GM12892 (cell line): ENCODE results near the gene OSER1.

Experiments
- DNase-seq: peaks from one replicate; pipeline ENCODE4 v3.0.0; 2011; ENCODE audit not compliant: insufficient read length
- FAIRE-seq: peaks from 2 replicates; lab custom pipeline; 2011; peaks lifted over from hg19 to GRCh38; lab: Jason Lieb, UNC
- POLR2A ChIP-seq: IDR thresholded peaks from 2 replicates; pipeline ENCODE4 v1.6.1; 2011; ENCODE audit warnings: low read depth, low read length, control low read depth
- POLR2AphosphoS5 ChIP-seq: IDR thresholded peaks from 2 replicates; pipeline ENCODE4 v1.6.1; 2011; ENCODE audit warnings: low read depth, low read length, control low read depth
- TAF1 ChIP-seq: IDR thresholded peaks from 2 replicates; pipeline ENCODE4 v1.6.1; 2011; ENCODE audit warnings: low read depth, mild to moderate bottlenecking, control low read depth, low read length, borderline replicate concordance

OSER1 gene

DNA sequence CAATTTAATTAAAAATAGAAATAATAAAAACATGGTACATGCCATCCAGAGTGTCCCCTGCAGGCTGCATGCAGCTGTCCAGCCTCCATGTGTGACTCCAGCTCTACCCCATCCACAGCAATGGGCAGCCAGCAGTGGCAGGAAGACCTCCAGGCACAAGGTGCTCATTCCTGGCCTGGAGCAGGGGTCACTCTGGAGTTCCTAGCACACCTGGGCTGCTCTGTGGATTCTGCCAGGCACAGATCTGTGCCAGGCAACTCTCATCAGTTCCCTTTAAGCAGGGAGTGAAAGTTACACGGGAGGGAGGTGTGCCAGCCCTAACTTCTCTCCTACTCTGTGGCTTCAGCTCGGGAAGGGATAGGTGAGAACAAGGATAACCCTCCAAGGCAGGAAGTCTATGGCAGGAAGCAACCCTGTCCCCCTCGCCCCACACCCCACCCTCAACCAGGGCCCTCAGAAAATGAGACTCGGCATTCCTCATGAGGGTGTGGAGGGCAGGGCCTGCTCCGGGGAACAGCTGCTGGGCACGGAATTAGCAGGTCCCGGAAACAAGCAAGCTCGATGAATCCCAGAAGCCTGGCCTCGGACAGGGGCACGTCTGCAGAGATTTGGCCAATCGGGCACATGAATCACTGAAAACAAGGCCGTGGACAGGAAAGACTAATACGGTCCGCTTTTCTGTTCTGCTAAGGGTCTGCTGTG is 33.6 kb downstream of the OSER1 start:
- TF ChIP-seq POLR2AphosphoS5 (no peak), TAF1 (no peak), POLR2A (no peak)
- FAIRE-seq (no peak), DNase-seq (no peak)

DNA sequence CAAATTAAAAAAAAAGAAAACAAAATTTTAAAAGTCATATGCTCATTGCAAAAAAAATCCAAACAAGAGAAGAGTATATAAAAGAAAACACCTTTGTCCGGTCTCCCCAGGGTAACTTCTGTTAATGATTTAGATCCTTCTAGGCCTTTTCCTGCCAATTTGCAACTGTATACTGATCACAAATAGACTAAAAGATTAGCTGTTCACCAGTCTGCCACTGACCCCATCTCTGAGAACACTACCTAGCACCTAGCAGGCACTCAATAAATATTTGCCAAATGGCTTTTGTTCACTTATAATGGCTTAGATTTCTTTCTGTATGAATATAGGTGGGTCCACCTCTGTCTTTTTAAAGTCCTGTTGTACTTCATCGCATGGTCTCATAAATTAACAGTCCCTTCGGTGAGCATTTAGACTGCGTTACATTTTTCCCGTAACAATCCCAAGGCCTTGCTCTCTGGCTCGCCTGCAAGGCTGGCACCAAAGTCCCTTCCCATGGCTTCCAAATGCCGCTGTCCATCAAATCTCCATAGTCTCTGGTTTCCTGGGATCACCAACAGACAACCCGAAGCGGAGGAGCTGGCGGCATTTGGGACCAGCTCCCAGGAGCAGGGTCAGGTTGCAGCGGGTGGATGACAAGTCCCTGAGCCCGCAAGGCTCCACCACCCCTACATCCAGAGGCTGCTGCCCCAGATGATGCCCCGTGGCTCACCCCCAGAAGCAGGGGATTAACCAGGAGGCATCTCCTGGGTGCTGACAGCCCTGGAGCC is 35.4 kb downstream of the OSER1 start:
- TF ChIP-seq POLR2A (no peak), TAF1 (no peak), POLR2AphosphoS5 (no peak)
- FAIRE-seq (no peak), DNase-seq (no peak)

DNA sequence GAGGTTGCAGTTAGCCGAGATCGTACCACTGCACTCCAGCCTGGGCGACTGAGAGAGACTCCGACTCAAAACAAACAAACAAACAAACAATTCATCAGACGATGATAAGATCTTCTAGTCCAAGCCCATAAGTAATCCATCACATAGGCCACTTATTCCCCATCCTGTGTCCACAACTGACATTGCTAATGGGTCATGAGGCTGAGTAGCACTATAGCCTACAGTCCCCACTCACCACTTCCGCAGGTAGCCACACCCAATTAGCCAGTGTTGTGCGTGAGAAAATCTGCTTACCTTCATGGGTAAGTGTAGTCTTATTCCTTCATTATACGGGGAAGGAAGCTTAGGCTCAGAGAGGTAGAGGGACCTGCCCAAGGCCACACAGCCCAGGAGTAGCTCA is 36.7 kb downstream of the OSER1 start:
- no peak for TF ChIP-seq POLR2AphosphoS5
- no peak for TF ChIP-seq POLR2A
- TF ChIP-seq TAF1: no peak
- DNase-seq: no peak
- FAIRE-seq: no peak

DNA sequence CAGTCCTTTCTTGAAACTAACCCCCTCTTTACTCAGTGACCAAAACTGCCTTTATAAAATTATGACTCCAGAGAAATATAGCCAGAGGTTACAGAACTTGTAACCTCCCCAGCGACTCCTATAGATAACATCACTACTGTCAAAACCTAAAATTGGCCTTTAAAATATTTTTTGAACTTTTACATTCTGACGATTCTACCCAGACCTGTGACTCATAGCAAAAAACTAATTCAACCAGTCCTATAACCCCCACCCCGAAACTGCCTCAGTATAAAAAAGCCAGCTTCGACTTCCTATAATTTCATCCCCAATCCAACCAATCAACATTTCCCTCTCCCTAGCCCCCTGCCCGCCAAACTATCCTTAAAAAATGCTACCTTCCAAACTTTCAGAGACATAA is 37.5 kb downstream of the OSER1 start:
- no peak for FAIRE-seq
- TF ChIP-seq TAF1 (no peak), POLR2AphosphoS5 (no peak), POLR2A (no peak)

DNA sequence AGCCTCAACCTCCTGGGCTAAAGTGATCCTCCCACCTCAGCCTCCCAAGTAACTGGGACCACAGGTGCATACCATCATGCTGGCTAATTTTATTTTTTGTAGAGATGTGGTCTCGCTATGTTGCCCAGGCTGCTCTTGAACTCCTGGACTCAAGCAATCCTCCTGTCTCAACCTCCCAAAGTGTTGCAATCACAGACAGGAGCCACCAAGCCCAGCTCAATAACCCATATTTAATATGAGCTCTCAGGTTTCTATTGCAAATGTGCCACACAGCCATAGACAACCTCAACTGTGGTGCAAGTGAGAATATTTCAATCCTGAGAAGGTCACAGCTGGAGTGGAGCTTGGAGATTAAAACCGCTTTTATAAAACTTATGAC is 38.0 kb downstream of the OSER1 start:
- no peak for DNase-seq
- no peak for TF ChIP-seq TAF1
- TF ChIP-seq POLR2A: no peak
- no peak for TF ChIP-seq POLR2AphosphoS5
- FAIRE-seq: no peak

More for the DNA sequence above, 37.5 kb downstream of the OSER1 start:
- no peak for DNase-seq

DNA sequence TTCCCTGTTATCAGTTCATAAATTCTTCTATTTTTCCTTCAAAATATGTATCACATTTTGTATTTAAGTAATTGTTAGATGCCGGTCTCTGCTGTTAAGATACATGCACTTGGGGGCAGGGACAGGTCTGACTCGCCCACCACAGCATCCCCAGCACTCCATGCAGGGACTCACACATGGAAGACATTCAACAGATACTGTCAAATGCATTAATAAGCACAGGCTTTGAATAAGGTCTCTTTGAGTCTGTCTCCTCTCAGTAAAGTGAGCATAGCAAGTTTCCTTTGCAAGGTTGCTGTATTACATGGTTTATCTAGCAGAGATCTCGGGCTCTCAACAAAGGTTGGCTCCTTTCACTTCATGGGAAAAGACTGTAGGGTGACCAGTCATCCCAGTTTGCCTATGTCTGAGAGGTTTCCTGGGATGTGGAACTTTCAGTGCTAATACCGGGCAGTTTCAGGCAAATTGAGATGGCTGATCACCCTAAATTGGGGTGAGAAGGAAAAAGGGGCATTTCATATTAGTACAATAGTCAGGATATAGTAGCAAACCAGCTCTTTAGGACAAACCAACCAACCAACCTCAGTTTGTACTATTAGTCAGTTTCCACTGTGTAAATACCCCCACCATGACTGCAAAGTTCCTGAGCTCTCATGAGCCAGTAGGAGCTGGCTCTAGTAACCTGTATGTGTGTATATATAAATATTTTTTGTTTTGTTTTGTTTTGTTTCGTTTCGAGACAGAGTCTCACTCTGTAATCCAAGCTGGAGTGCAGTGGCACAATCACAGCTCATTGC is 38.6 kb downstream of the OSER1 start:
- TF ChIP-seq POLR2A (no peak), TAF1 (no peak), POLR2AphosphoS5 (no peak)
- DNase-seq: no peak
- FAIRE-seq: no peak

DNA sequence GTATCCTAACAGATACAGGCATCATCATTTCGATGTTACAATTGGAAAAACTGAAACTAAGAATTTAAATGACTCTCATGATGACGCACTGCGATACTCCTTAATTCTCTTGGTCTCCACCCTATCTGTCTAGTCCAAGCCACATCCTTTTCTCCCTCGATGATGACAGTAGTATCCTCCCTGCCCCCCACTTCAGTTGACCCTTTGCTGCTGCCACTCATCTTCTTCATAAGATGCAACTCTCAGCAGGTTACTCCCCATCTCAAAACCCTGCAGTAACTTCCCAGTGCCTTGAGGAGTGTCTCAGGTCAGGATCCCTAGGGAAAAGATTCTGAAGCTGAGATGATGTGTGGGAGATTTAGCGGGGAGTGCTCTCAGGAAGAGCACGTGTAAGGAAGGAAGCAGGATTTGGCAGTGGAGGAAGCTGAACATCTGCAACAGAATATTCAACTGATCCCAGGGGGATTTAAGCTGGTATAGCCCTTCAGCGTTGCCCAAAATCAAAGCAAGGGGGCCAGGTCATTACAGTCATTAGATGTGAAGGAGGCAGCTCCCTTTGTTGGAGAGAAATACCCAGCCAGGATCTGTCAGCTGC is 39.7 kb downstream of the OSER1 start:
- FAIRE-seq (no peak), DNase-seq (no peak)
- TF ChIP-seq POLR2A (no peak), POLR2AphosphoS5 (no peak), TAF1 (no peak)

DNA sequence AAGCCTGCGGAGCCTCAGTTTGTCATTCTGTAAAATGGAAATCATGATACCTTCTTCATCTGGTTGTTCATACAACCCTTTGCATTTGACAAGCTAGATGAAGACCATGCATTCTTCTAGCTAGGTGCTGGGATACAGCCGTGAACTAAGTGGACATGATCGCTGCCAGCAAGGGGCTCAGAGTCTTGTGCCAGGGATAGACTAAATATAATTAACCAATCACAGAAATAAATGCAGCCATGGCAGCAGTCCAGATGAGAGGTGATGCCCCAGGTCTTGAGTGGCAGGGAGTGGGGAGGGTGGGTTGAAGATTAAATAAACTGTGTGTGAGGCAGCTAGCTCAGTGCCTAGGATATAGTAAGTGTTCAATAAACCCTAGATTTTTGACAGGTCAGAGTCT is 42.8 kb downstream of the OSER1 start:
- FAIRE-seq (no peak), DNase-seq (no peak)
- TF ChIP-seq POLR2A: no peak
- TF ChIP-seq POLR2AphosphoS5: no peak
- no peak for TF ChIP-seq TAF1

DNA sequence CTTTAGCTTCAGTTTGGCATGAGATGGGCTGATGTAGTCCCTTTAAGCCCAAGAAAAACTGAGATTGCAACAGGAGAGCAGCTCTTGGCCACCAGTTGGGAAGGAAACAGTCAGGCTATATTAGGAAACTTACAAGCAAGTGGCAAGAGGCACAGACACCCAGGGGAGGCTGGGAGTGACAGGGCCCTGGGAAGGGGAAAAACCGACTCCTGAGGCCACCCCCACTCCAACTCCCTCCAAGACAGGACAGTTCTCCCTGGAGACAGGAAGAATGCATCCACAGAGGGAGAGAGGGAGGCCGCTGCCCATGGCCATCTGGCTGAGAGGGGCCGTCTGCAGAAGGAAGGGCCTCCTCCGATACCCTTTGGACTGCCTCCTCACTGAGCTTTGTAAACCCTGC is 44.1 kb downstream of the OSER1 start:
- FAIRE-seq: no peak
- DNase-seq: no peak
- TF ChIP-seq POLR2A (no peak), POLR2AphosphoS5 (no peak), TAF1 (no peak)

DNA sequence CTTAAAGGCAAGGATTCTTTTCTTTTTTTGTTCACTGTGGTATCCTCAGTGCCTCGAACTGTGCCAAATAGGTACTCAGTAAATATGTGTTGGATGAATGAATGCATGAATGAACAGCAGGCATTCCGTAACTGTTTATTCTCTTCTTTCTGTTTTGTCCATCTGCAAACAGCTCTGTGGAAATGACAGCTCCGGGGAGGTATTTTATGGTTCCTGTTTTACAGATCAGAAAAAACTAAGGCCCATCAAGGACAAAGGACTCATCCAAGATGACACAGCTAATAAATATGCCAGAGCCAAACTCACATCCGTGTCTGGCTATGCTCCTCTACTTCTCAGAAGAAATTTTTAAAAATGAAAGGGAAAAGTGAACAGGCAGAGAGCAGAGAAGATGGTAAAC is 44.6 kb downstream of the OSER1 start:
- FAIRE-seq (no peak), DNase-seq (no peak)
- TF ChIP-seq POLR2AphosphoS5: no peak

DNA sequence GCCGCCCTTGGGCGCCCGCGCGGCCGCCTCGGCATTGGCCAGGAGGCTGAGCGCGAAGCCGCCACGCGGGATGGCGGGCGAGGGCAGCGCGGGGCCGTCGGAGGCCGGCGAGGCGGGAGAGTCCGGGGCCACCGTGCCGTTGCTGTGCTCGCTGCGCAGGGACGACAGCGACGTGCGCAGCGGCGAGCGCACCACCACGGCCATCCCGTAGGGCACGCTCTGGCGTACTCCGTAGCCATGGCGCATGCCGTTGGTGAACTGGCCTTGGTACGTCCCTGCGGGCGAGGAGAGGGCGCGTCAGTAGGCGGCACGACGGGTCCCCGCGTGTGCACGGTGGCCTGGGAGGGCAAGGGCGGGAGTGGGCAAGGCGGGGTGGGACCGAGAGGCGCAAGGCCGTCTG is 50.4 kb downstream of the OSER1 start:
- no peak for FAIRE-seq
- DNase-seq: no peak
- TF ChIP-seq TAF1: no peak
- TF ChIP-seq POLR2AphosphoS5: no peak
- TF ChIP-seq POLR2A: no peak
